ENCODE measurements around the gene TMF1.
A peak's percentile ranks its signal among the peaks of the same experiment; 100 is the strongest.

The TMF1 gene

GRCh38 chr3:69080233-69080920, 28.2 kb upstream of the TMF1 start, which contains the start of gene UBA3:
Gene UBA3, minus strand, starts transcription at chr3:69080365. Its CDS starts 12 bp downstream, at chr3:69080353.
- DNase-seq: peak; percentile 86 to 92

GRCh38 chr3:69079269-69080159, 27.4 kb upstream of the TMF1 start:
- DNase-seq: no peak

- no peak for DNase-seq
These were observed 20.8 kb upstream of the TMF1 start for GRCh38 chr3:69072928-69073327.

- DNase-seq: no peak
These were observed 14.0 kb upstream of the TMF1 start for GRCh38 chr3:69066121-69066520.

GRCh38 chr3:69065318-69065964, 13.3 kb upstream of the TMF1 start:
- DNase-seq: no peak

- DNase-seq: no peak
These were observed 11.5 kb upstream of the TMF1 start for GRCh38 chr3:69063636-69064035.

- DNase-seq: no peak
These were observed 7.6 kb upstream of the TMF1 start for GRCh38 chr3:69059688-69060087.

GRCh38 chr3:69058947-69059224, 6.8 kb upstream of the TMF1 start:
- no peak for DNase-seq

- DNase-seq: no peak
These were observed 6.2 kb upstream of the TMF1 start for GRCh38 chr3:69058180-69058946.

- no peak for DNase-seq
These were observed 352 bp upstream of the TMF1 start for GRCh38 chr3:69052472-69052898.

- no peak for DNase-seq
These were observed 3.1 kb downstream of the TMF1 start for GRCh38 chr3:69048990-69049389.

GRCh38 chr3:69044608-69045007, 7.5 kb downstream of the TMF1 start:
- DNase-seq: peak in 1 of 2 donors; percentile 12

- DNase-seq: peak; percentile 89 to 93
These were observed 18.7 kb downstream of the TMF1 start for GRCh38 chr3:69033470-69033869.

- no peak for DNase-seq
These were observed 19.4 kb downstream of the TMF1 start for GRCh38 chr3:69032737-69033136.

- DNase-seq: no peak
These were observed 20.0 kb downstream of the TMF1 start for GRCh38 chr3:69032142-69032541.

GRCh38 chr3:69031635-69032034, 20.5 kb downstream of the TMF1 start:
- no peak for DNase-seq

GRCh38 chr3:69020857-69021256, 31.3 kb downstream of the TMF1 start:
- DNase-seq: no peak

- peak; percentile 20 to 22 for DNase-seq
These were observed 31.7 kb downstream of the TMF1 start for GRCh38 chr3:69020424-69020823.

- no peak for DNase-seq
These were observed 35.2 kb downstream of the TMF1 start for GRCh38 chr3:69016901-69017300.

GRCh38 chr3:69016102-69016501, 36.0 kb downstream of the TMF1 start:
- DNase-seq: no peak

- DNase-seq: no peak
These were observed 38.0 kb downstream of the TMF1 start for GRCh38 chr3:69014022-69014580.

GRCh38 chr3:69013253-69014021, 38.7 kb downstream of the TMF1 start, which contains the start of gene EOGT:
Gene EOGT, minus strand, starts transcription at chr3:69013684. Its CDS starts 3,838 bp downstream, at chr3:69009846.
- peak; percentile 78 to 81 for DNase-seq

Data from inflammatory macrophage treated with lipopolysaccharide for 1 hour (primary cell).